H9 (cell line): ENCODE data around the gene RGS3. TPM values are rescaled to one million over a fixed set of nuclear protein-coding genes. Genes with fewer than 3 reads are reported as not detected.

ENCODE experiments used
- DNase-seq: peaks from one replicate; pipeline ENCODE4 v3.0.0-alpha.2; 2017
- H2AFZ ChIP-seq: one replicate; pipeline ENCODE4 v1.6.1; 2013; ENCODE audit warnings: mild to moderate bottlenecking, low read length, control low read depth, moderate library complexity
- H2AK5ac ChIP-seq: 2 replicates; pipeline ENCODE4 v1.6.1; 2013; ENCODE audit warnings: low read length, control low read depth, mixed read lengths; ENCODE audit not compliant: insufficient read length
- H2BK120ac ChIP-seq: one replicate; pipeline ENCODE4 v1.6.1; 2013; ENCODE audit warnings: low read depth, mild to moderate bottlenecking, low read length, control low read depth, inconsistent platforms; ENCODE audit not compliant: poor library complexity, severe bottlenecking
- H2BK12ac ChIP-seq: 2 replicates; pipeline ENCODE4 v1.6.1; 2013; ENCODE audit warnings: low read length, control low read depth, mixed read lengths, low read depth; ENCODE audit not compliant: insufficient read length
- H2BK15ac ChIP-seq: 2 replicates; pipeline ENCODE4 v1.6.1; 2013; ENCODE audit warnings: low read depth, low read length, control low read depth
- H2BK20ac ChIP-seq: one replicate; pipeline ENCODE4 v1.6.1; 2013; ENCODE audit warnings: low read depth, mild to moderate bottlenecking, low read length, control low read depth, inconsistent platforms; ENCODE audit not compliant: poor library complexity, severe bottlenecking
- H2BK5ac ChIP-seq: 2 replicates; pipeline ENCODE4 v1.6.1; 2013; ENCODE audit warnings: low read length, control low read depth, mixed read lengths; ENCODE audit not compliant: insufficient read length
- H3K14ac ChIP-seq: 2 replicates; pipeline ENCODE4 v1.6.1; 2013; ENCODE audit warnings: low read length, control low read depth; ENCODE audit not compliant: insufficient read depth
- H3K18ac ChIP-seq: 2 replicates; pipeline ENCODE4 v1.6.1; 2013; ENCODE audit warnings: low read depth, mild to moderate bottlenecking, mixed read lengths, low read length, control low read depth; ENCODE audit not compliant: insufficient read length
- H3K23ac ChIP-seq: 2 replicates; pipeline ENCODE4 v1.6.1; 2013; ENCODE audit warnings: low read length, control low read depth, mixed read lengths, low read depth; ENCODE audit not compliant: insufficient read length
- H3K23me2 ChIP-seq: 2 replicates; pipeline ENCODE4 v1.6.1; 2013; ENCODE audit warnings: low read depth, mild to moderate bottlenecking, mixed read lengths, low read length, control low read depth; ENCODE audit not compliant: insufficient read length, poor library complexity, severe bottlenecking
- H3K27ac ChIP-seq: 2 replicates; pipeline ENCODE4 v1.5.1; 2013; ENCODE audit warnings: low read length, control low read depth, mixed read lengths, low read depth; ENCODE audit not compliant: insufficient read length
- H3K27me3 ChIP-seq: 2 replicates; pipeline ENCODE4 v1.6.1; 2013; ENCODE audit warnings: low read length, control low read depth, inconsistent platforms; ENCODE audit not compliant: insufficient read depth
- H3K4ac ChIP-seq: 2 replicates; pipeline ENCODE4 v1.6.1; 2013; ENCODE audit warnings: low read depth, mild to moderate bottlenecking, control low read depth, inconsistent platforms, low read length, moderate library complexity
- H3K4me1 ChIP-seq: 2 replicates; pipeline ENCODE4 v1.6.1; 2013; ENCODE audit warnings: low read length, control low read depth, inconsistent platforms; ENCODE audit not compliant: insufficient read depth
- H3K4me2 ChIP-seq: 2 replicates; pipeline ENCODE4 v1.6.1; 2013; ENCODE audit warnings: low read length, control low read depth, mixed read lengths; ENCODE audit not compliant: insufficient read length, insufficient read depth
- H3K56ac ChIP-seq: 2 replicates; pipeline ENCODE4 v1.6.1; 2013; ENCODE audit warnings: low read depth, mild to moderate bottlenecking, mixed read lengths, low read length, control low read depth; ENCODE audit not compliant: insufficient read length
- H3K79me1 ChIP-seq: 2 replicates; pipeline ENCODE4 v1.6.1; 2013; ENCODE audit warnings: low read depth, mild to moderate bottlenecking, moderate library complexity, low read length, control low read depth, inconsistent platforms; ENCODE audit not compliant: insufficient read depth, poor library complexity, severe bottlenecking
- H3K79me2 ChIP-seq: 2 replicates; pipeline ENCODE4 v1.6.1; 2013; ENCODE audit warnings: low read length, control low read depth, inconsistent platforms; ENCODE audit not compliant: insufficient read depth
- H3K9ac ChIP-seq: 2 replicates; pipeline ENCODE4 v1.6.1; 2013; ENCODE audit warnings: low read length, control low read depth, mixed read lengths; ENCODE audit not compliant: insufficient read length; ENCODE audit errors: extremely low read depth
- H3K9me3 ChIP-seq: one replicate; pipeline ENCODE4 v1.6.1; 2013; ENCODE audit warnings: low read depth, low read length, inconsistent platforms; ENCODE audit not compliant: control insufficient read depth
- H3T11ph ChIP-seq: one replicate; pipeline ENCODE4 v1.6.1; 2013; ENCODE audit warnings: mild to moderate bottlenecking, low read length, control low read depth, inconsistent platforms
- H4K20me1 ChIP-seq: one replicate; pipeline ENCODE4 v1.6.1; 2013; ENCODE audit not compliant: control insufficient read depth, insufficient read length, insufficient read depth
- H4K5ac ChIP-seq: 2 replicates; pipeline ENCODE4 v1.6.1; 2013; ENCODE audit warnings: low read depth, mild to moderate bottlenecking, mixed read lengths, low read length, control low read depth; ENCODE audit not compliant: insufficient read length
- H4K8ac ChIP-seq: replicated peaks from 2 replicates; pipeline ENCODE4 v1.6.1; 2013; ENCODE audit warnings: low read length, control low read depth, mixed read lengths, low read depth; ENCODE audit not compliant: insufficient read length
- H4K91ac ChIP-seq: 2 replicates; pipeline ENCODE4 v1.6.1; 2013; ENCODE audit warnings: low read depth, mild to moderate bottlenecking, moderate library complexity, mixed read lengths, low read length, control low read depth; ENCODE audit not compliant: insufficient read length
- H3K27ac Mint-ChIP-seq, 3 experiments: 2 replicates in 2 of 3; 3 replicates in 1 of 3; pipeline ENCODE4 v1.8.0; 2020 to 2021; ENCODE audit warnings: mixed read lengths in 3 of 3, mild to moderate bottlenecking in 1 of 3, moderate library complexity in 1 of 3
- H3K27me3 Mint-ChIP-seq: 2 replicates; pipeline ENCODE4 v1.8.0; 2021; ENCODE audit warnings: low read depth, mild to moderate bottlenecking, moderate library complexity, mixed read lengths
- H3K36me3 Mint-ChIP-seq, 3 experiments: 2 replicates in 2 of 3; 3 replicates in 1 of 3; pipeline ENCODE4 v1.8.0; 2020 to 2021; ENCODE audit warnings: low read depth in 3 of 3, mixed read lengths in 3 of 3; ENCODE audit not compliant: insufficient read depth in 1 of 3
- H3K4me1 Mint-ChIP-seq, 2 experiments: 2 replicates each; pipeline ENCODE4 v1.8.0; 2020; ENCODE audit warnings: mixed read lengths in 2 of 2
- H3K4me3 Mint-ChIP-seq, 2 experiments: 2 replicates in 1 of 2; 3 replicates in 1 of 2; pipeline ENCODE4 v1.8.0; 2020 to 2021; ENCODE audit warnings: mild to moderate bottlenecking in 2 of 2, mixed read lengths in 2 of 2, moderate library complexity in 1 of 2
- H3K9me3 Mint-ChIP-seq, 2 experiments: 2 replicates in 1 of 2; 3 replicates in 1 of 2; pipeline ENCODE4 v1.8.0; 2020; ENCODE audit warnings: mild to moderate bottlenecking in 2 of 2, mixed read lengths in 2 of 2, moderate library complexity in 1 of 2
- CTCF ChIP-seq: fragments of 200-600 bp; sonication (generic); conservative IDR thresholded peaks from 3 replicates; pipeline ENCODE4 v1.8.0; 2021; ENCODE audit warnings: antibody characterized with exemption, mild to moderate bottlenecking
- WGBS: extraction: QIAGEN DNeasy Blood & Tissue Kit; methylation state at CpG from one replicate; pipeline ENCODE4 v1.1.7; 2013; ENCODE audit warnings: missing lambda C conversion rate, low lambda C conversion rate, mixed read lengths; ENCODE audit not compliant: insufficient read length; ENCODE audit errors: extremely low coverage; 5-methylcytosine and 5-hydroxymethylcytosine counted together
- total RNA-seq: library from RNA; stranded (reverse); gene quantifications from 2 replicates; pipeline ENCODE4 v1.2.1, GENCODE V29; 2021

Gene RGS3
- total RNA-seq, 1 experiment from 2014 or later: 13.9 TPM

- TF ChIP-seq CTCF: no peak
These were observed 136.1 kb downstream of the RGS3 start for GRCh38 chr9:113599646-113600022.

More at GRCh38 chr9:113599646-113600022, 136.1 kb downstream of the RGS3 start:
- peak; percentile 69 for DNase-seq
- Histone ChIP-seq H2AK5ac (no peak overlapping the region), H2BK5ac (no peak overlapping the region), H3T11ph (no peak overlapping the region), H3K4me2 (no peak overlapping the region), H2BK12ac (no peak overlapping the region), H2BK20ac (no peak overlapping the region), H2BK15ac (no peak overlapping the region), H3K56ac (no peak overlapping the region), H3K9ac (no peak overlapping the region), H3K18ac (no peak overlapping the region), H3K23ac (no peak overlapping the region), H2BK120ac (no peak overlapping the region), H4K5ac (no peak overlapping the region), H3K27ac (no peak overlapping the region), H3K79me1 (no peaks in the 10 kb centered on the region), H3K4me1 (peaks cover 12% of the 10 kb centered on the region; the same call in 1 of the 2 replicates), H2AFZ (no peak overlapping the region), H3K14ac (no peak overlapping the region), H4K91ac (no peak overlapping the region), H4K20me1 (no peaks in the 10 kb centered on the region), H4K8ac (no peak overlapping the region), H3K9me3 (no peaks in the 10 kb centered on the region), H3K4ac (no peak overlapping the region), H3K23me2 (peaks cover 4% of the 10 kb centered on the region), H3K79me2 (peaks cover 3% of the 10 kb centered on the region; the same call in 1 of the 2 replicates), H3K27me3 (no peaks in the 10 kb centered on the region)
- Mint-ChIP-seq H3K27me3 (peaks cover 1% of the 10 kb centered on the region; the same call in 1 of the 2 replicates), H3K27ac (peak overlapping the region in 2 of 3 experiments; percentile 34 to 69; a peak in 2 of 7 replicates), H3K4me1 (peaks cover 37 to 58% of the 10 kb centered on the region in 2 experiments), H3K4me3 (no peak overlapping the region), H3K36me3 (peaks cover 17 to 27% (median 23%) of the 10 kb centered on the region in 3 experiments; a peak in 6 of 7 replicates), H3K9me3 (no peaks in the 10 kb centered on the region)
- WGBS: no CpG with 5 or more reads among the region's 5 CpGs
